ENCODE measurements around the gene ZBTB37.
"Not testable (repeated sequence)": the region's sequence is repeated elsewhere in the genome, so short reads cannot be mapped to it uniquely, and the experiment has no call there.

Gene ZBTB37

DNA sequence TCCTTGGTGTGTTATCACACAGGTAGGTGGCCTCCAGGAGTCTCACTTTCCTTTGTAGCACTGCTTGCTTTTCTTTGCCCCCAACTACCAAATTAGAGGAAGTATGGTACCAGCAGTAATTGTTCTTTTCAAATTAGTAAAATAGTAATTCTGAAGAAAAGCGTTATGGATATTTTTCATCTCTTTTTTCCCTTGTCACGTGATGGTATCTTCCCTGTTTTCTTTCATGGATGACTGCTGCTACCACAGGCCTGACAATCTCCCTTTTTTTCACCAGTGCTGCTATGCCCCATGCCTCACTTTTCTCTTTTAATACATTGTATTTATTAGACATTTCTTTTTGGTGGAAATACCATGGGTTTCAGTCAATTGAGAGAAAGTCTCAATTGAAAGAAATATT, 3.3 kb downstream of the ZBTB37 start:
- no peak for TF ChIP-seq CTCF (IDR thresholded peaks at IDR 0.05; ENCODE audit: low read depth, low read length, poor library complexity, severe bottlenecking)
- no peak for TF ChIP-seq EZH2phosphoT487 (IDR thresholded peaks at IDR 0.05; ENCODE audit: borderline replicate concordance, low read length)
- Histone ChIP-seq H3K27me3 (ENCODE audit: control insufficient read depth, low read length) (no peaks in the 10 kb centered on the region), H3K27ac (ENCODE audit: low read depth, low read length) (no peak overlapping the region)

GRCh38 chr1:173876732-173877131, 8.6 kb downstream of the ZBTB37 start:
- Histone ChIP-seq H3K79me2 (ENCODE audit: control insufficient read depth, low read length) (no peaks in the 10 kb centered on the region; the same call in 1 of the 2 replicates), H3K36me3 (ENCODE audit: control insufficient read depth, low read length) (peaks cover 25% of the 10 kb centered on the region)

More for the DNA sequence above, 3.3 kb downstream of the ZBTB37 start:
- Histone ChIP-seq H3K9me2 (replicated peaks; ENCODE audit: control insufficient read depth, low read length) (no peaks in the 10 kb centered on the region), H3K4me1 (ENCODE audit: control insufficient read depth, low read length) (peaks cover 32% of the 10 kb centered on the region), H3K4me3 (ENCODE audit: low read length) (no peak overlapping the region), H3K9me3 (ENCODE audit: control insufficient read depth, insufficient read depth, low read length) (no peaks in the 10 kb centered on the region), H3K4me2 (ENCODE audit: low read length) (peak overlapping the region; percentile 17; the same call in 1 of the 2 replicates), H3K79me2 (ENCODE audit: control insufficient read depth, low read length) (peaks cover 35% of the 10 kb centered on the region), H3K36me3 (ENCODE audit: control insufficient read depth, low read length) (peaks cover 45% of the 10 kb centered on the region), H4K20me1 (ENCODE audit: control insufficient read depth, insufficient read depth, low read depth, low read length) (peaks cover 7% of the 10 kb centered on the region; the same call in 1 of the 2 replicates), H3F3A (ENCODE audit: control insufficient read depth, insufficient read depth) (peaks cover 18% of the 10 kb centered on the region)

DNA sequence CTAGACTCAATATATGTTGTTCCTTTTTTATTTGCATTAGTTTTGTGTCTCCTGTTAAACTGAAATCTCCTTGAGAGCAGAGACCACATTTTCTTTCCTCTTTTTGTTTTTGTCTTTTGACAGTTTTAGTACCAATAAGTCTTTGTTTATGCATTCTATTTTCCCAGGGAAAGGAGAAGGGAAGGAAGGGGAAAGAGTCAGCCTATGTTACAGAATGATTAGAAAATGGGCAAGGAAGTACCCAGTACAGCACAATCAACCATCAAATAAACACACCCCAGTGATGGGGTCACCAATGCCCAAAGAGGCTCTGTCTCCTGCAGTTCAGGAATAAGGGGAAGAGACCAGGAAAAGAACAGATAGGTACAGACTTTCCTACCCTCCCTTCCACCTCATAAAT, 10.1 kb downstream of the ZBTB37 start:
- Histone ChIP-seq H3K4me3 (ENCODE audit: low read length) (no peak overlapping the region), H3K27me3 (ENCODE audit: control insufficient read depth, low read length) (no peaks in the 10 kb centered on the region), H3K27ac (ENCODE audit: low read depth, low read length) (no peak overlapping the region), H4K20me1 (ENCODE audit: control insufficient read depth, insufficient read depth, low read depth, low read length) (no peaks in the 10 kb centered on the region), H3K9me3 (ENCODE audit: control insufficient read depth, insufficient read depth, low read length) (no peaks in the 10 kb centered on the region), H3K36me3 (ENCODE audit: control insufficient read depth, low read length) (peaks cover 24% of the 10 kb centered on the region), H3F3A (ENCODE audit: control insufficient read depth, insufficient read depth) (no peaks in the 10 kb centered on the region), H3K79me2 (ENCODE audit: control insufficient read depth, low read length) (no peaks in the 10 kb centered on the region), H3K4me2 (ENCODE audit: low read length) (no peak overlapping the region), H3K9me2 (replicated peaks; ENCODE audit: control insufficient read depth, low read length) (no peaks in the 10 kb centered on the region), H3K4me1 (ENCODE audit: control insufficient read depth, low read length) (no peaks in the 10 kb centered on the region)
- TF ChIP-seq CTCF (IDR thresholded peaks at IDR 0.05; ENCODE audit: low read depth, low read length, poor library complexity, severe bottlenecking) (no peak), EZH2phosphoT487 (IDR thresholded peaks at IDR 0.05; ENCODE audit: borderline replicate concordance, low read length) (no peak)

More at GRCh38 chr1:173876732-173877131, 8.6 kb downstream of the ZBTB37 start:
- Histone ChIP-seq H3K9me3 (ENCODE audit: control insufficient read depth, insufficient read depth, low read length) (no peaks in the 10 kb centered on the region), H3K27ac (ENCODE audit: low read depth, low read length) (no peak overlapping the region), H3K27me3 (ENCODE audit: control insufficient read depth, low read length) (no peaks in the 10 kb centered on the region), H3K4me1 (ENCODE audit: control insufficient read depth, low read length) (no peaks in the 10 kb centered on the region), H3K9me2 (replicated peaks; ENCODE audit: control insufficient read depth, low read length) (no peaks in the 10 kb centered on the region), H3K4me2 (ENCODE audit: low read length) (no peak overlapping the region), H4K20me1 (ENCODE audit: control insufficient read depth, insufficient read depth, low read depth, low read length) (no peaks in the 10 kb centered on the region), H3K4me3 (ENCODE audit: low read length) (no peak overlapping the region), H3F3A (ENCODE audit: control insufficient read depth, insufficient read depth) (no peaks in the 10 kb centered on the region; the same call in 1 of the 2 replicates)
- TF ChIP-seq CTCF (IDR thresholded peaks at IDR 0.05; ENCODE audit: low read depth, low read length, poor library complexity, severe bottlenecking) (no peak), EZH2phosphoT487 (IDR thresholded peaks at IDR 0.05; ENCODE audit: borderline replicate concordance, low read length) (no peak)

DNA sequence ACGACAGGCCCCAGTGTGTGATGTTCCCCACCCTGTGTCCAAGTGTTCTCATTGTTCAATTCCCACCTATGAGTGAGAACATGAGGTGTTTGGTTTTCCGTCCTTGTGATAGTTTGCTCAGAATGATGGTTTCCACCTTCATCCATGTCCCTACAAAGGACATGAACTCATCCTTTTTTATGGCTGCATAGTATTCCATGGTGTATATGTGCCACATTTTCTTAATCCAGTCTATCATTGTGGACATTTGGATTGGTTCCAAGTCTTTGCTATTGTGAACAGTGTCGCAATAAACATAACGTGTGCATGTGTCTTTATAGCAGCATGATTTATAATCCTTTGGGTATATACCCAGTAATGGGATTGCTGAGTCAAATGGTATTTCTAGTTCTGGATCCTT, 12.9 kb downstream of the ZBTB37 start:
- not testable (repeated sequence) for H3K9me3 ChIP-seq (ENCODE audit: control insufficient read depth, insufficient read depth, low read length)

More for the DNA sequence above, 12.9 kb downstream of the ZBTB37 start:
- not testable (repeated sequence) for H3K79me2 ChIP-seq (ENCODE audit: control insufficient read depth, low read length); H3K4me3 ChIP-seq (ENCODE audit: low read length); H3F3A ChIP-seq (ENCODE audit: control insufficient read depth, insufficient read depth); H3K4me2 ChIP-seq (ENCODE audit: low read length); H4K20me1 ChIP-seq (ENCODE audit: control insufficient read depth, insufficient read depth, low read depth, low read length); H3K9me2 ChIP-seq (replicated peaks; ENCODE audit: control insufficient read depth, low read length); H3K27ac ChIP-seq (ENCODE audit: low read depth, low read length); H3K4me1 ChIP-seq (ENCODE audit: control insufficient read depth, low read length); H3K27me3 ChIP-seq (ENCODE audit: control insufficient read depth, low read length)
- peaks cover 19% of the 10 kb centered on the region for H3K36me3 ChIP-seq (ENCODE audit: control insufficient read depth, low read length)
